HG03139 (cell line): ENCODE results near the gene IRX2.

Experiments
- ATAC-seq: cut with Tn5 transposase; IDR thresholded peaks from one replicate; pipeline ENCODE4 v1.9.1; 2021; ENCODE audit not compliant: unreplicated experiment

Gene IRX2

GRCh38 chr5:2699231-2699630, 52.2 kb downstream of the IRX2 start:
- ATAC-seq: no peak

- no peak for ATAC-seq
Measured at GRCh38 chr5:2698581-2698980, 52.9 kb downstream of the IRX2 start.

GRCh38 chr5:2697446-2698200, 53.9 kb downstream of the IRX2 start:
- no peak for ATAC-seq

- no peak for ATAC-seq
Measured at GRCh38 chr5:2697041-2697440, 54.4 kb downstream of the IRX2 start.
